ENCODE data around the gene DESI1. TPM values are rescaled to one million over a fixed set of nuclear protein-coding genes. Genes with fewer than 3 reads are reported as not detected.
"Not testable (repeated sequence)": the region's sequence is repeated elsewhere in the genome, so short reads cannot be mapped to it uniquely, and the experiment has no call there.

Gene DESI1
- total RNA-seq, 1 experiment from 2014 or later, result 26.6 TPM

GRCh38 chr22:41560095-41560471, 60.8 kb downstream of the DESI1 start:
- DNase-seq (ENCODE audit: low read depth), result no peak

GRCh38 chr22:41558241-41558630, 62.6 kb downstream of the DESI1 start:
- not testable (repeated sequence) for DNase-seq (ENCODE audit: low read depth)

GRCh38 chr22:41557401-41558240, 63.2 kb downstream of the DESI1 start:
- peak; percentile 97 for DNase-seq (ENCODE audit: low read depth)

GRCh38 chr22:41556561-41556960, 64.3 kb downstream of the DESI1 start:
- no peak for DNase-seq (ENCODE audit: low read depth)

GRCh38 chr22:41555325-41555982, 65.4 kb downstream of the DESI1 start:
- DNase-seq (ENCODE audit: low read depth), result no peak

- DNase-seq (ENCODE audit: low read depth), result no peak
Measured at GRCh38 chr22:41551877-41552582, 68.8 kb downstream of the DESI1 start.

GRCh38 chr22:41550952-41551491, 69.8 kb downstream of the DESI1 start:
- DNase-seq (ENCODE audit: low read depth), result peak; percentile 67

GRCh38 chr22:41548830-41549211, 72.0 kb downstream of the DESI1 start:
- no peak for DNase-seq (ENCODE audit: low read depth)

Other genes with a start within 250 kb of the DESI1 start
- gene TEF, start 239.1 kb downstream of the DESI1 start, total RNA-seq (2014; rRNA removed), result 1.8 and 3.3 TPM in 2 replicates
- 17.8 and 22.9 TPM in 2 replicates for gene TOB2, start 174.2 kb downstream of the DESI1 start, total RNA-seq (2014; rRNA removed)
- gene PHF5A, start 152.4 kb downstream of the DESI1 start, total RNA-seq (2014; rRNA removed), result 71.5 and 80.7 TPM in 2 replicates
- 61.2 and 64.4 TPM in 2 replicates for gene ACO2, start 151.9 kb downstream of the DESI1 start, total RNA-seq (2014; rRNA removed)
- 20.0 and 20.6 TPM in 2 replicates for gene POLR3H, start 76.6 kb downstream of the DESI1 start, total RNA-seq (2014; rRNA removed)
- gene CSDC2, start 60.0 kb downstream of the DESI1 start, total RNA-seq (2014; rRNA removed), result 0.77 and 0.92 TPM in 2 replicates
- 29.9 and 34.4 TPM in 2 replicates for gene PMM1, start 31.2 kb downstream of the DESI1 start, total RNA-seq (2014; rRNA removed)
- gene XRCC6, start 252 bp upstream of the DESI1 start, total RNA-seq (2014; rRNA removed), result 475 and 477 TPM in 2 replicates
- 135 and 141 TPM in 2 replicates for gene SNU13, start 67.8 kb upstream of the DESI1 start, total RNA-seq (2014; rRNA removed)
- gene MEI1, start 78.5 kb upstream of the DESI1 start, total RNA-seq (2014; rRNA removed), result not detected in 2 replicates
- 11.0 and 14.6 TPM in 2 replicates for gene CCDC134, start 179.6 kb upstream of the DESI1 start, total RNA-seq (2014; rRNA removed)
- 37.9 and 42.1 TPM in 2 replicates for gene SREBF2, start 212.1 kb upstream of the DESI1 start, total RNA-seq (2014; rRNA removed)